Lower leg skin (tissue), 3 donors: Measurements from ENCODE around the gene CAMK1G.

ENCODE experiments used
- CTCF ChIP-seq, 3 donors: fragments of 450-650 bp; IDR thresholded peaks; one replicate each; pipeline ENCODE4 v1.5.1; 2016; ENCODE audit warnings: antibody characterized with exemption in 3 of 3, mild to moderate bottlenecking in 3 of 3, moderate library complexity in 2 of 3
- POLR2A ChIP-seq, 2 donors: fragments of 450-650 bp; IDR thresholded peaks; one replicate each; pipeline ENCODE4 v1.6.1; 2016 to 2017; ENCODE audit warnings: antibody characterized with exemption in 2 of 2, mild to moderate bottlenecking in 1 of 2, moderate library complexity in 1 of 2

- TF ChIP-seq CTCF (IDR thresholded peaks at IDR 0.05) (no peak), POLR2A (IDR thresholded peaks at IDR 0.05) (no peak)
These were observed 31.4 kb downstream of the CAMK1G start for GRCh38 chr1:209614906-209615305.
